GM19023 (cell line): ENCODE results near the gene JAZF1.
"Not testable (repeated sequence)": the region's sequence is repeated elsewhere in the genome, so short reads cannot be mapped to it uniquely, and the experiment has no call there.

ENCODE experiments used
- ATAC-seq: cut with Tn5 transposase; IDR thresholded peaks from one replicate; pipeline ENCODE4 v1.9.1; 2021; ENCODE audit warnings: mild to moderate bottlenecking, moderate library complexity; ENCODE audit not compliant: unreplicated experiment

The JAZF1 gene

DNA sequence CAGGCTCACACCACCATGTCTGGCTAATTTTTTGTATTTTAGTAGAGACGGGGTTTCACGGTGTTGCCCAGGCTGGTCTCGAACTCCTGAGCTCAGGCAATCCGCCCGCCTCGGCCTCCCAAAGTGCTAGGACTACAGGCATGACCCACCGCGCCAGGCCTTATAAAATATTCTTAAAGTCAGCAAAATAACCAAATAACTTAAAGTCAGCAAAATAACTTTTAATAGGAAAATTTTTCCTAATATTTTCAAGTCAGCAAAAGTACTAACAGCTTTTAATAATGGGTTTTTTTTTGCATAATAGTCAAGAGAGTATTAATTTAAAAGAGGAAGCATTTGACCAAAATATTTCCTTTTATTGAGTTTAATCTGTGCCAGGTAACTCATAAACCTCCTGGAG is 258.2 kb downstream of the JAZF1 start:
- ATAC-seq, result not testable (repeated sequence)

GRCh38 chr7:27921081-27921836 is 259.3 kb downstream of the JAZF1 start:
- no peak for ATAC-seq

DNA sequence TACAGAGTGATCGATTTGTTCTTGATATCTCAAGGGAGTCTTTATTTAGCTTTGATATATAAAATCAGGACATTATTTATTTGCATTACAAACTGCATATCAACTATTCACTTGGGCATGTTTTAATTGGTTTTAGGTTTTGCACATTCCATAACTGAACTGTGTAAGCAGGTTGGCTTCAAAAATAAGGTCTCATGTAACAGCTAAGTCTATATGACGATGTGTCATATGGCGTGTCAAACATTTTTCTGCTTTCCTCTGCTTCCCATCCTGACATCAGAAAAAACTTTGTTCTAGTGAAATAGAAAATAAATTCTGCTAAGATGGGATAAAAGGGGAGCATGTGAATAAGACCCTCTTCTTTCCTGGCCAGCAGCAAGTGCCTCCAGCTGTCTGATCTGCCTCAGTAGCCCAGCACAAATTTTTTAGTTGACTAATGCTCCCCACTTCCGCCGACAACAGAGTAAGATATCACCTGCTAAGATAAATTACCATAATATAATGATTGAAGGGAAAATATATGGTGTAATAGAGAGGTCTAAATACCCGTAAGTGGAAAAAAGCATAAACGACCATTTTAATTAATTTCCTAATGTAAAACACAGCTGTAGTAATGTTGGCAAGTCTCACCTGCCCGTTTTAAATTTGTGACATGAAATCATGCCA is 260.2 kb downstream of the JAZF1 start:
- ATAC-seq, result no peak

DNA sequence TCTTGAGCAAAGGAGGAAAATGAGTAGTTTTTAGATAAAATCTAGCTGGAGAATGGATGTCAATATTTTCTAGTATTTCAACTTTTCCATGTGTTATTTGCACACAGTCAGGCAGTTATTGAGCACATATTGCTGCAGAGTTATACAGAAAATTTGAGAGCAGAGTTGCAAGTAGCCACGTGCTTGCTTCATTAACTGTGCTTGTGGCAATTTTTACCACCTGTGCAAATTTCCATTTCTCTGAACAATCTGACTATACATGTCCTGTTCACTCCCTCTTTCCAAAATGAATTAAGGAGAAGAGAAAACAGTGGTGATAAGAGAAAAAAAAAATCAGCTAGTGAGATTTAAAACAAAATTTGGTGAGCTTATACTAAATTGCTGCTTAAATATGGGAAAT is 262.1 kb downstream of the JAZF1 start:
- no peak for ATAC-seq

GRCh38 chr7:27917774-27918314 is 262.8 kb downstream of the JAZF1 start:
- ATAC-seq, result no peak

DNA sequence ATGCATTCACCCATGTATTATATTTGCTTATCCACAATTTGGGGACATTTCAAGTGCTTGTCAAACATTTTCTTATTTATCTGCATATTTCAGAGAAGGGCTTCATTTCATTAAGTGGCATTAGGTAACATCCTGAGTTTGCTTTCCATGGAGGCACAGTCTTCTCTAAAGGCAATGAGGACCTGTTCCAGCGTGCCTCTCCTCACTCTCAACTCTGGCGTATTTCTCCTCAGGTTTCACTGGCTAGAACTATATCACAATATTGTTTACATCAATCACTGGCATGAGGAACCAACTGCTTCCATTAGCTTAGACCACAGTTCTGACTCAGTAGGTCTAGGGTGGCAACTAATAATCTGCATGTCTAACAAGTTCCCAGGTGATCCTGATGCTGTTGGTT is 263.5 kb downstream of the JAZF1 start:
- ATAC-seq, result no peak

- ATAC-seq, result no peak
Observed at GRCh38 chr7:27916372-27916771, 264.2 kb downstream of the JAZF1 start.

DNA sequence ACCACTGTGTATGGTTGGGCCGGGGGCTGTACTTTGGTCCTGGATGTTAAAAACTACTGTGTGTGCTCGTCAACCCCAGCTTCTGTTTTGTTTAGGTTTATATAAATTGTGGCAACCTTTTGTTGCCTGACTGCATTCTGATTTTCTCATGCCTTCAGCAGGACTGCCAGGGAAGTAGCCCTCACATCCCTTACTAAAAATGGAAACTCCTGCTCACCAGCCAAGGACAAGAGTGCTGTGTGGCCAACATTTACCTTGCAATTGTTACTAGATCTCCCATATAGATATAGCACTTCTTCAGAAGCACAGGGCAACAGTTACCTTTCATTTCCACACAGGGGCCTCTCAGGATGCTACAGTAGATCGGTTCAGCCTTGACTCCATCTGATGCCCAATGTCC is 266.2 kb downstream of the JAZF1 start:
- ATAC-seq, result no peak

GRCh38 chr7:27912751-27913150 is 267.8 kb downstream of the JAZF1 start:
- no peak for ATAC-seq

GRCh38 chr7:27911920-27912319 is 268.7 kb downstream of the JAZF1 start:
- no peak for ATAC-seq

DNA sequence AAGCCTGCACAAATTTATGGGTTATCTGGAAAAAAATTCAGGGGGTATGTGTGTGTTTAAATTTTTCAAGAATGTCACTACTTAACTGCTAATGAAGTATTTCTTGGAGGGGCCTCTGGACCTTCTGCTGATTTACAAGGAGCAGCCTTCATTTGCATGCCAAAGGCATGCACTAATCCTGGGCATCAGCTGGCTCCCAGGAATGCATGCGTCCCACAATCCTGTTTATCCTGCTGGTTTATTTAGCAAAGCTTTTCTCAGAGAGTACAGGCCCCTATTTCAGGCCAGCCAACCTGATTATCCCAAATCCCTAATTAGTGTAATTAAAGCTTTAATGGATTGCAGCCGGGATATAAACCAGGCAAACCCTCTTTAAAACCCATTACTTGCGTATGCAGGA is 270.3 kb downstream of the JAZF1 start:
- no peak for ATAC-seq

DNA sequence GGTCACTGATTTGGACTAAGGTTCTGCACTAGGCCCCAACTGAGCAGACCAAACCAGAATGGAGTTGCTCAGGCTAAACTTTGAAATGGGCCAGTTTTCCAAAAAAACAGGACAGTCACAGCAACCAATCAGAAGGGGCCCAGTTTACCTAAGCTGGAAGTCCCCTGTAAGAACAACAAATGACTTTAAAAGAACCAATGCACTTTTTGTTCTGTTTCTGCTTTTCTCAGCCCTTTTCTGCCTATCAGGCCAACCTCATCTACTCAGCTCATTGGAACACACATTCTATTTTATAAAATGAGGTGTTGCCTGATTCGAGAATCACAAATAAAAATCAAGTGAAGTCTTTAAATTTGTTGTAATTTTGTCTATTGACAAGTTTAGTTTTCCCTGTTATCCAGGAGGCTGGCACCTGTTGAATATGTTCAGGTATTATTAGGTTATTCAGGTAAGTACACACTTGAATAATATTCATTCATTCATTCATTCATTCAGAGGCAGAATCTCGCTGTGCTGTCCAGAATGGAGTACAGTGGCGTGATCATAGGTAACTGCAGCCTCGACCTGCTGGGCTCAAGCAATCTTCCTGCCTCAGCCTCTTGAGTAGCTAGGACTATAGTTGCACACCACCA is 271.9 kb downstream of the JAZF1 start:
- ATAC-seq, result no peak

DNA sequence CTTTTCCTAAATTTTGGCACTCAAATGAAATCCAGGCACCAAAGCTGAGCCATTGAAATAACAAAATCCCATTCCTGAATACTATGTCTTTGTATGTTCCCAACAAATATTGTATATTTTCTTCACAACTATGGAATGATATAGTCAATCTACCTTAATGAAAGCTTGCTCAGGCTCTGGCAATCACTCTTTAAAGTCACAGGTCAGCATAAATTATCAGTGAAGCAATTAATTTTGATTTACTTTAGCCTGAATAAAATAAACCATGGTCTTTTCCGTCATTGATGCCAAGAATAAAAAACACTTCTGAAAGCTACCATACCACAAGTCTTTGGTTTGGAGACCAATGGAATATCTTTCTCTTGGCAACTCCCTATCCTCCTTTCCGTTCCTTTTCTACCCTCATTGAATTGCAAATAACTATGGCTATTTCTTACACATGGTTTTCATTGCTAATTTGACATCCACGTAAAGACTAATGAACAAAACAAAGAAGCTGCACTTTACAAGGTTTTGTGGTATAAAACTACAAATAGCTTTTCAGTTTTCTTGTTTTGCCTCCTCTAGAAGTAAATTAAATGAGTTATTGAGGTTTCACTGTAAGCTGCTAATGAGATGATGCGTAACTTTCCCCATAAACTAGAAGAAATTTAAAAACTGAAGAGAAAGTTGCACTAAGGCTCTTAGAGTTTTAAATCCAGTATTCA is 274.1 kb downstream of the JAZF1 start:
- no peak for ATAC-seq

DNA sequence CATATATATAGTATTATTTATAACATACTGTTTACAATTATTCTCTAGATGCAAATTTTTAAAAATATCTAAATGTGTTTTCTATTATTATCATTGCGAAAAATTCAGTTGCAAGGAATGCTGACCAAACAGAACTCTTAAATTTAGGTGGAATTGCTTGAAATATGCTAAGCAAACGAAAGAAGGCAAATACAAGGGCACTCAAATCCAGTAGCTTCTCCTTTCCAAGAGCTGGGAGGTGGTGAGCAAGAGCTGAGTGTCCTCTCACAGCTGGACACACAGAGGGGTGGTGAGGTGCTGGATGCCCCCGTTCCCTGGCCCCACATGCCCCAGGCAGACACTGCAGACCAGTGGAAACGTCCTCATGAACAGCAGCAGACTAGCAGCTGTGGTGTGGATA is 274.6 kb downstream of the JAZF1 start:
- no peak for ATAC-seq

DNA sequence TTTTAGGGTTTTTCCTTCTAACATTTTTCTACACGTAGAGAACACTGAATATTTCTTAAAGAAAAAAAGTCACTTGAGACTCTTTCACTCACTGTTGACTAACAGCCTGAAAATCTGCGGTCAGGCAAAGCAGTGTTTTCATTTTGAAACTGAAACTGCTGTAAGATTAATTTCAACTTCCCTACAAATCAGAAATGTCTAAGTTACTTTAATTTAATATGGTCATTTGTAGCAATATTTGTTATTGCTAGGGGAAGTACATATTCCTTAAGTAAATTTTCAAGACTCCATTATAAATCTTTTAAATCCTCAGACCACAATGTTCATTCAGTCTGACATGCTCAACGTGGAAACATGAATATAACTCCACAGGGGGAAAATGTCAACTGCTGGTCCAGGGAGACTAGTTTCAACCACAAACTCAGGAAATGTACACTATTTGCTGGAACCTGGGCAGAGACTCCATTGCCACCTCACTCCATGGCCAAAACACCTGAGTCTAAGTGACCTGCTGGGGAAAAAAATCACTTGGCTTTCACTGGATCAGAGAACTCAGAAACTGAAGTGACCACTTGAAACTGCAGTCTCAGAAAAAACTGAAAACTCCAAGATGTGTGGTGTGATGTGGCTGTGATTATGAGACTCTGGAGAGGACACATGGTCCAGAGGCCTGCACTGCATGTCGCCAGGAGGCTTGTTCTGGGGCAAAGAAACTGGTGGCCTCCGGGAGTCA is 279.4 kb downstream of the JAZF1 start:
- peak; percentile 78 for ATAC-seq

- no peak for ATAC-seq
Observed at GRCh38 chr7:27900006-27900405, 280.6 kb downstream of the JAZF1 start.

DNA sequence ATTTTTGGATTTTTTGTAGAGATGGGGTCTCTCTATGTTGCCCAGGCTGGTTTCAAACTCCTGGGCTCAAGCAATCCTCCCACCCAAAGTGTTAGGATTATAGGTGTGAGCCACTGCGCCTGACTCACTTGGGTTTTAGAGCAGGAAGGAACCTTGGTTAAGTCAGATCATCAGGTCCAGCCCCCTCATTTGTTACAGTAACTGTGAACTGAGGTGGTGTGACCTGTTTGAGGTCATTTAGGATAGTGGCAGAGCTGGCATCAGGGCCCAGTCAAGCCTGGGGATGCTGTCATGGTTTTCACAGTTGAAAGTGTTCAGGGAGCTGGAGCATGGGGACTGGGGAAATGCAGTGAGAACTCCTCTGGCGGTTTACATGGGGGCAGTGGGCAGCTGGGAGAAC is 281.0 kb downstream of the JAZF1 start:
- no peak for ATAC-seq

GRCh38 chr7:27897441-27897847 is 283.2 kb downstream of the JAZF1 start:
- ATAC-seq, result no peak

GRCh38 chr7:27897001-27897400 is 283.6 kb downstream of the JAZF1 start:
- no peak for ATAC-seq

GRCh38 chr7:27895551-27895950 is 285.0 kb downstream of the JAZF1 start:
- ATAC-seq, result no peak
